ENCODE data around the gene GADD45B. TPM values are rescaled to one million over a fixed set of nuclear protein-coding genes. Genes with fewer than 3 reads are reported as not detected.

GADD45B gene
- total and polyA plus RNA-seq, 10 of the 15 experiments (the other 5 are each of a cell fraction or from before 2014, with no cell fraction given) = 2.4 to 180 (median 91.1) TPM

DNA sequence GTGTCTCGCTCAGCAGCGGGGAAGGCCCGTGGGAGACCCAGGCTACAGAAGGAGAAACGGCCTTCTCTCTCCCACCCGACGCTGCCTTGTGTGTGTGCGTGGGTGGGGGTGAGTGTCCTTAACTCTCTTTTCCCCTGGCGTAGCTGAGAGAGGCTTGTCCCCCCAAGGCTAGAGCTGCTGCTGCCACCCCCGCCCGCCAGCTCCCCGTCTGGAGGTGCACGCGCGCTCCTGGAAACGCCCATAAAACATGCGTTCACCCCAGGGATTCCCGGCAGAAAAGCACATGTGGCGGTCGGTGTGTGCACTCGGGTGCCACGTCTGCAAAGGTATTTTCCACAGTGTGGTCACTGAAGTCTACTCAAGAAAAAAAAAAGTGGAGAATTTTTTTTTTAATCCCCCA lies 36.1 kb downstream of the GADD45B start (continued):
- no peak for TF ChIP-seq TAF1 (IDR thresholded peaks at IDR 0.05; ENCODE audit: borderline replicate concordance, low read depth, low read length)
- TF ChIP-seq, protein P1, sequence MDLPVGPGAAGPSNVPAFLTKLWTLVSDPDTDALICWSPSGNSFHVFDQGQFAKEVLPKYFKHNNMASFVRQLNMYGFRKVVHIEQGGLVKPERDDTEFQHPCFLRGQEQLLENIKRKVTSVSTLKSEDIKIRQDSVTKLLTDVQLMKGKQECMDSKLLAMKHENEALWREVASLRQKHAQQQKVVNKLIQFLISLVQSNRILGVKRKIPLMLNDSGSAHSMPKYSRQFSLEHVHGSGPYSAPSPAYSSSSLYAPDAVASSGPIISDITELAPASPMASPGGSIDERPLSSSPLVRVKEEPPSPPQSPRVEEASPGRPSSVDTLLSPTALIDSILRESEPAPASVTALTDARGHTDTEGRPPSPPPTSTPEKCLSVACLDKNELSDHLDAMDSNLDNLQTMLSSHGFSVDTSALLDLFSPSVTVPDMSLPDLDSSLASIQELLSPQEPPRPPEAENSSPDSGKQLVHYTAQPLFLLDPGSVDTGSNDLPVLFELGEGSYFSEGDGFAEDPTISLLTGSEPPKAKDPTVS (IDR thresholded peaks at IDR 0.05; ENCODE audit: low read depth, low read length) = no peak
- TF ChIP-seq NR2F1 (conservative IDR thresholded peaks at IDR 0.05) = no peak
- TF ChIP-seq ZBED1 (IDR thresholded peaks at IDR 0.05; ENCODE audit: borderline replicate concordance) = no peak
- TF ChIP-seq, protein P2, sequence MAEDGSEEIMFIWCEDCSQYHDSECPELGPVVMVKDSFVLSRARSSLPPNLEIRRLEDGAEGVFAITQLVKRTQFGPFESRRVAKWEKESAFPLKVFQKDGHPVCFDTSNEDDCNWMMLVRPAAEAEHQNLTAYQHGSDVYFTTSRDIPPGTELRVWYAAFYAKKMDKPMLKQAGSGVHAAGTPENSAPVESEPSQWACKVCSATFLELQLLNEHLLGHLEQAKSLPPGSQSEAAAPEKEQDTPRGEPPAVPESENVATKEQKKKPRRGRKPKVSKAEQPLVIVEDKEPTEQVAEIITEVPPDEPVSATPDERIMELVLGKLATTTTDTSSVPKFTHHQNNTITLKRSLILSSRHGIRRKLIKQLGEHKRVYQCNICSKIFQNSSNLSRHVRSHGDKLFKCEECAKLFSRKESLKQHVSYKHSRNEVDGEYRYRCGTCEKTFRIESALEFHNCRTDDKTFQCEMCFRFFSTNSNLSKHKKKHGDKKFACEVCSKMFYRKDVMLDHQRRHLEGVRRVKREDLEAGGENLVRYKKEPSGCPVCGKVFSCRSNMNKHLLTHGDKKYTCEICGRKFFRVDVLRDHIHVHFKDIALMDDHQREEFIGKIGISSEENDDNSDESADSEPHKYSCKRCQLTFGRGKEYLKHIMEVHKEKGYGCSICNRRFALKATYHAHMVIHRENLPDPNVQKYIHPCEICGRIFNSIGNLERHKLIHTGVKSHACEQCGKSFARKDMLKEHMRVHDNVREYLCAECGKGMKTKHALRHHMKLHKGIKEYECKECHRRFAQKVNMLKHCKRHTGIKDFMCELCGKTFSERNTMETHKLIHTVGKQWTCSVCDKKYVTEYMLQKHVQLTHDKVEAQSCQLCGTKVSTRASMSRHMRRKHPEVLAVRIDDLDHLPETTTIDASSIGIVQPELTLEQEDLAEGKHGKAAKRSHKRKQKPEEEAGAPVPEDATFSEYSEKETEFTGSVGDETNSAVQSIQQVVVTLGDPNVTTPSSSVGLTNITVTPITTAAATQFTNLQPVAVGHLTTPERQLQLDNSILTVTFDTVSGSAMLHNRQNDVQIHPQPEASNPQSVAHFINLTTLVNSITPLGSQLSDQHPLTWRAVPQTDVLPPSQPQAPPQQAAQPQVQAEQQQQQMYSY (CRISPR knock-in tag; IDR thresholded peaks at IDR 0.05) = no peak
- no peak for TF ChIP-seq MTA3 (IDR thresholded peaks at IDR 0.05; ENCODE audit: borderline replicate concordance, low read length)
- TF ChIP-seq BRCA1 (IDR thresholded peaks at IDR 0.05; ENCODE audit: low read depth, low read length) = no peak
- TF ChIP-seq ATF7 (IDR thresholded peaks at IDR 0.05; ENCODE audit: low read depth) = 0 out of 2 replicates have a peak, but pooled peaks have one; percentile 26
- peak; percentile 71; the same call in 1 of the 2 replicates for TF ChIP-seq ZNF384 (IDR thresholded peaks at IDR 0.05; ENCODE audit: borderline replicate concordance, low read depth, low read length)
- peak; percentile 62; the same call in 1 of the 2 replicates for TF ChIP-seq IKZF1 (conservative IDR thresholded peaks at IDR 0.05)
- TF ChIP-seq BACH1 (IDR thresholded peaks at IDR 0.05; ENCODE audit: borderline replicate concordance) = no peak
- 0 out of 2 replicates have a peak, but pooled peaks have one; percentile 20 for TF ChIP-seq EED (IDR thresholded peaks at IDR 0.05; ENCODE audit: low read depth)
- TF ChIP-seq, protein P3, sequence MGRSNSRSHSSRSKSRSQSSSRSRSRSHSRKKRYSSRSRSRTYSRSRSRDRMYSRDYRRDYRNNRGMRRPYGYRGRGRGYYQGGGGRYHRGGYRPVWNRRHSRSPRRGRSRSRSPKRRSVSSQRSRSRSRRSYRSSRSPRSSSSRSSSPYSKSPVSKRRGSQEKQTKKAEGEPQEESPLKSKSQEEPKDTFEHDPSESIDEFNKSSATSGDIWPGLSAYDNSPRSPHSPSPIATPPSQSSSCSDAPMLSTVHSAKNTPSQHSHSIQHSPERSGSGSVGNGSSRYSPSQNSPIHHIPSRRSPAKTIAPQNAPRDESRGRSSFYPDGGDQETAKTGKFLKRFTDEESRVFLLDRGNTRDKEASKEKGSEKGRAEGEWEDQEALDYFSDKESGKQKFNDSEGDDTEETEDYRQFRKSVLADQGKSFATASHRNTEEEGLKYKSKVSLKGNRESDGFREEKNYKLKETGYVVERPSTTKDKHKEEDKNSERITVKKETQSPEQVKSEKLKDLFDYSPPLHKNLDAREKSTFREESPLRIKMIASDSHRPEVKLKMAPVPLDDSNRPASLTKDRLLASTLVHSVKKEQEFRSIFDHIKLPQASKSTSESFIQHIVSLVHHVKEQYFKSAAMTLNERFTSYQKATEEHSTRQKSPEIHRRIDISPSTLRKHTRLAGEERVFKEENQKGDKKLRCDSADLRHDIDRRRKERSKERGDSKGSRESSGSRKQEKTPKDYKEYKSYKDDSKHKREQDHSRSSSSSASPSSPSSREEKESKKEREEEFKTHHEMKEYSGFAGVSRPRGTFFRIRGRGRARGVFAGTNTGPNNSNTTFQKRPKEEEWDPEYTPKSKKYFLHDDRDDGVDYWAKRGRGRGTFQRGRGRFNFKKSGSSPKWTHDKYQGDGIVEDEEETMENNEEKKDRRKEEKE (IDR thresholded peaks at IDR 0.05) = no peak
- peak; percentile 69 to 81; a peak in 3 of 4 replicates for TF ChIP-seq BHLHE40 (IDR thresholded peaks at IDR 0.05; ENCODE audit: borderline replicate concordance in 1 of 2, low read depth in 2 of 2, low read length in 1 of 2)
- no peak for TF ChIP-seq SMAD1 (IDR thresholded peaks at IDR 0.05; ENCODE audit: low read depth, partially characterized antibody)
- TF ChIP-seq, protein P4, sequence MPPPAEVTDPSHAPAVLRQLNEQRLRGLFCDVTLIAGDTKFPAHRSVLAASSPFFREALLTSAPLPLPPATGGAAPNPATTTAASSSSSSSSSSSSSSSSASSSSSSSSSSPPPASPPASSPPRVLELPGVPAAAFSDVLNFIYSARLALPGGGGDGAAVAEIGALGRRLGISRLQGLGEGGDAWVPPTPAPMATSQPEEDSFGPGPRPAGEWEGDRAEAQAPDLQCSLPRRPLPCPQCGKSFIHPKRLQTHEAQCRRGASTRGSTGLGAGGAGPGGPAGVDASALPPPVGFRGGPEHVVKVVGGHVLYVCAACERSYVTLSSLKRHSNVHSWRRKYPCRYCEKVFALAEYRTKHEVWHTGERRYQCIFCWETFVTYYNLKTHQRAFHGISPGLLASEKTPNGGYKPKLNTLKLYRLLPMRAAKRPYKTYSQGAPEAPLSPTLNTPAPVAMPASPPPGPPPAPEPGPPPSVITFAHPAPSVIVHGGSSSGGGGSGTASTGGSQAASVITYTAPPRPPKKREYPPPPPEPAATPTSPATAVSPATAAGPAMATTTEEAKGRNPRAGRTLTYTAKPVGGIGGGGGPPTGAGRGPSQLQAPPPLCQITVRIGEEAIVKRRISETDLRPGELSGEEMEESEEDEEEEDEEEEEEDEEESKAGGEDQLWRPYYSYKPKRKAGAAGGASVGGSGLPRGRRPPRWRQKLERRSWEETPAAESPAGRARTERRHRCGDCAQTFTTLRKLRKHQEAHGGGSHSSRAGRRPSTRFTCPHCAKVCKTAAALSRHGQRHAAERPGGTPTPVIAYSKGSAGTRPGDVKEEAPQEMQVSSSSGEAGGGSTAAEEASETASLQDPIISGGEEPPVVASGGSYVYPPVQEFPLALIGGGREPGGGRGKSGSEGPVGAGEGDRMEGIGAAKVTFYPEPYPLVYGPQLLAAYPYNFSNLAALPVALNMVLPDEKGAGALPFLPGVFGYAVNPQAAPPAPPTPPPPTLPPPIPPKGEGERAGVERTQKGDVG (CRISPR knock-in tag; IDR thresholded peaks at IDR 0.05) = no peak
- peak in 1 of 2 experiments; percentile 81; a peak in 2 of 3 replicates for TF ChIP-seq EGR1 (IDR thresholded peaks at IDR 0.05; ENCODE audit: borderline replicate concordance in 1 of 2, low read depth in 2 of 2, low read length in 2 of 2)
- TF ChIP-seq ASH2L (IDR thresholded peaks at IDR 0.05; ENCODE audit: borderline replicate concordance, low read depth) = no peak
